Panc1 (cell line): ENCODE measurements around the gene CYP26B1. TPM values are rescaled to one million over a fixed set of nuclear protein-coding genes. Genes with fewer than 3 reads are reported as not detected.

Experiments used
- ATAC-seq: fragments of 200-7000 bp; cut with Tn5 transposase; 2 replicates; pipeline ENCODE4 v1.9.1; 2020; ENCODE audit warnings: mild to moderate bottlenecking, moderate library complexity
- BruUV-seq: library from RNA; stranded (reverse); fragments of 400-500 nt; replicated peaks from 2 replicates; lab custom pipeline; 2021; lab: Mats Ljungman, UMichigan
- CTCF ChIA-PET: fragments of 300-600 bp; sonication (Branson Sonifier 250); formaldehyde crosslinking; loops from one replicate; lab custom pipeline; 2022; ENCODE audit warnings: antibody characterized with exemption; lab: Charles Lee
- POLR2A ChIA-PET: fragments of 300-600 bp; sonication (Branson Sonifier 250); formaldehyde crosslinking; loops from one replicate; lab custom pipeline; 2022; ENCODE audit warnings: antibody characterized with exemption; lab: Charles Lee
- DNase-seq: peaks from one replicate; pipeline ENCODE4 v3.0.0-alpha.2; 2010; ENCODE audit warnings: low read depth, low spot score
- H3K27ac ChIP-seq: 2 replicates; pipeline ENCODE4 v1.5.1; 2011; ENCODE audit warnings: mild to moderate bottlenecking, low read length, inconsistent platforms
- H3K27me3 ChIP-seq: fragments of 200-500 bp; sonication (Bioruptor generic); 2 replicates; pipeline ENCODE4 v1.6.0; 2014; ENCODE audit warnings: low read length, inconsistent platforms; ENCODE audit not compliant: control insufficient read depth, insufficient read depth
- H3K36me3 ChIP-seq: fragments of 200-500 bp; sonication (Bioruptor generic); 2 replicates; pipeline ENCODE4 v1.5.1; 2014; ENCODE audit warnings: inconsistent platforms, mild to moderate bottlenecking, low read length, moderate library complexity; ENCODE audit not compliant: control insufficient read depth, insufficient read depth
- H3K4me1 ChIP-seq: 2 replicates; pipeline ENCODE4 v1.5.1; 2011; ENCODE audit warnings: inconsistent platforms, mild to moderate bottlenecking, low read length, moderate library complexity; ENCODE audit not compliant: control insufficient read depth, insufficient read depth
- H3K4me3 ChIP-seq, 2 experiments: 2 replicates each; pipeline ENCODE4 v1.5.1; 2011 to 2012; ENCODE audit warnings: low read depth in 2 of 2, low read length in 2 of 2, mild to moderate bottlenecking in 2 of 2, inconsistent platforms in 1 of 2, moderate library complexity in 1 of 2
- H3K9me3 ChIP-seq: fragments of 200-500 bp; sonication (Bioruptor generic); 2 replicates; pipeline ENCODE4 v1.5.1; 2014; ENCODE audit warnings: low read depth, mild to moderate bottlenecking, inconsistent platforms, low read length, moderate library complexity; ENCODE audit not compliant: control insufficient read depth, insufficient read depth
- CTCF ChIP-seq: fragments of 450-650 bp; IDR thresholded peaks from 2 replicates; pipeline ENCODE4 v1.5.1; 2017; ENCODE audit warnings: mild to moderate bottlenecking
- POLR2AphosphoS5 ChIP-seq: IDR thresholded peaks from 2 replicates; pipeline ENCODE4 v1.6.1; 2012; ENCODE audit warnings: mild to moderate bottlenecking, low read depth, low read length, moderate library complexity
- REST ChIP-seq, 2 experiments: IDR thresholded peaks; 2 replicates each; pipeline ENCODE4 v1.6.1; 2011 to 2012; ENCODE audit warnings: low read depth in 2 of 2, control low read depth in 1 of 2, low read length in 1 of 2, mild to moderate bottlenecking in 1 of 2, moderate library complexity in 1 of 2; ENCODE audit not compliant: insufficient read depth in 1 of 2
- SIN3A ChIP-seq: IDR thresholded peaks from 2 replicates; pipeline ENCODE4 v1.6.1; 2012; ENCODE audit warnings: low read depth, mild to moderate bottlenecking, low read length, moderate library complexity, borderline replicate concordance; ENCODE audit not compliant: insufficient read depth
- TCF7L2 ChIP-seq: IDR thresholded peaks from 2 replicates; pipeline ENCODE4 v1.6.1; 2011; ENCODE audit warnings: mild to moderate bottlenecking, low read depth, low read length, inconsistent platforms
- in situ Hi-C: cut with HindIII; loops from 2 replicates; pipeline ENCODE4 v1.10.0; 2016; ENCODE audit warnings: low sequenced_read_pairs, low pct_unique_long_range_greater_than_20kb
- intact Hi-C: fragments of 100-400 bp; cut with micrococcal nuclease; formaldehyde crosslinking; loops from one replicate; pipeline ENCODE4 v1.10.0; 2022; ENCODE audit not compliant: unreplicated experiment
- total RNA-seq: library from RNA; stranded (reverse); gene quantifications from one replicate; pipeline ENCODE4 v1.2.1, GENCODE V29; 2021; ENCODE audit not compliant: unreplicated experiment

The CYP26B1 gene
- total RNA-seq, 1 experiment from 2014 or later, result 12.3 TPM

- intact Hi-C loops, result no loop called here
- in situ Hi-C loops, result no loop called here
- POLR2A ChIA-PET, result no interaction called here
- no peaks in the 10 kb centered on the region for H3K9me3 ChIP-seq
- no peaks in the 10 kb centered on the region for H3K4me1 ChIP-seq
- no peak for TF ChIP-seq CTCF
- no peak for TF ChIP-seq REST (IDR thresholded peaks at IDR 0.05; ENCODE audit: insufficient read depth in 1 of 2, low read depth in 2 of 2, low read length in 1 of 2)
- TF ChIP-seq SIN3A, result no peak
- no peak for TF ChIP-seq TCF7L2
- no peak for TF ChIP-seq POLR2AphosphoS5
- peaks cover 4% of the 10 kb centered on the region; the same call in 1 of the 2 replicates for H3K27me3 ChIP-seq
- no peaks in the 10 kb centered on the region for H3K36me3 ChIP-seq
- no peak overlapping the region for H3K27ac ChIP-seq
- H3K4me3 ChIP-seq, result no peak overlapping the region
- 0 out of 2 replicates have a peak, but pooled peaks have one; percentile 14 for ATAC-seq
- BruUV-seq, result no TSS peak
- no peak for DNase-seq
- CTCF ChIA-PET, result no interaction called here
These were observed 21.2 kb downstream of the CYP26B1 start for GRCh38 chr2:72126186-72127100.

- Histone ChIP-seq H3K36me3 (no peaks in the 10 kb centered on the region), H3K4me1 (no peaks in the 10 kb centered on the region), H3K4me3 (no peak overlapping the region), H3K9me3 (no peaks in the 10 kb centered on the region), H3K27ac (no peak overlapping the region), H3K27me3 (peaks cover 4% of the 10 kb centered on the region; the same call in 1 of the 2 replicates)
- TF ChIP-seq SIN3A, result no peak
- TF ChIP-seq TCF7L2, result no peak
- ChIA-PET POLR2A (no interaction called here), CTCF (no interaction called here)
- intact Hi-C loops, result no loop called here
- ATAC-seq (no peak), DNase-seq (no peak)
- in situ Hi-C loops, result no loop called here
- no TSS peak for BruUV-seq
These were observed 23.3 kb downstream of the CYP26B1 start for GRCh38 chr2:72124376-72124775.

GRCh38 chr2:72121153-72121552 is 26.5 kb downstream of the CYP26B1 start:
- Histone ChIP-seq H3K4me3 (no peak overlapping the region), H3K27ac (no peak overlapping the region), H3K9me3 (no peaks in the 10 kb centered on the region), H3K4me1 (peaks cover 4% of the 10 kb centered on the region), H3K36me3 (no peaks in the 10 kb centered on the region), H3K27me3 (peaks cover 4% of the 10 kb centered on the region; the same call in 1 of the 2 replicates)
- intact Hi-C loops (no loop called here), in situ Hi-C loops (no loop called here)
- ChIA-PET CTCF (no interaction called here), POLR2A (no interaction called here)
- no peak for ATAC-seq
- no peak for DNase-seq
- TF ChIP-seq TCF7L2, result no peak
- no peak for TF ChIP-seq POLR2AphosphoS5
- no peak for TF ChIP-seq REST (IDR thresholded peaks at IDR 0.05; ENCODE audit: insufficient read depth in 1 of 2, low read depth in 2 of 2, low read length in 1 of 2)
- TF ChIP-seq SIN3A, result no peak
- no TSS peak for BruUV-seq
